Chondrocyte (in vitro differentiated cells): Measurements from ENCODE around the gene RNLS. TPM values are rescaled to one million over a fixed set of nuclear protein-coding genes. Genes with fewer than 3 reads are reported as not detected.
"Not testable (repeated sequence)": the region's sequence is repeated elsewhere in the genome, so short reads cannot be mapped to it uniquely, and the experiment has no call there.

Experiments
- DNase-seq: peaks from one replicate; pipeline ENCODE4 v3.0.0; 2021; ENCODE audit warnings: mixed read lengths, low spot score
- H3K27ac Mint-ChIP-seq: one replicate; pipeline ENCODE4 v1.8.0; 2021; ENCODE audit warnings: mild to moderate bottlenecking, moderate library complexity, mixed read lengths; ENCODE audit not compliant: unreplicated experiment
- H3K27me3 Mint-ChIP-seq: 2 replicates; pipeline ENCODE4 v1.8.0; 2021; ENCODE audit warnings: low read depth, mixed read lengths
- H3K36me3 Mint-ChIP-seq: 2 replicates; pipeline ENCODE4 v1.8.0; 2021; ENCODE audit warnings: low read depth, mixed read lengths
- H3K4me1 Mint-ChIP-seq: 2 replicates; pipeline ENCODE4 v1.8.0; 2021; ENCODE audit warnings: low read depth, mild to moderate bottlenecking, mixed read lengths
- H3K4me3 Mint-ChIP-seq: one replicate; pipeline ENCODE4 v1.8.0; 2021; ENCODE audit warnings: mild to moderate bottlenecking, moderate library complexity, mixed read lengths; ENCODE audit not compliant: unreplicated experiment
- H3K9me3 Mint-ChIP-seq: 2 replicates; pipeline ENCODE4 v1.8.0; 2021; ENCODE audit warnings: low read depth, mixed read lengths
- CTCF ChIP-seq: fragments of 200-600 bp; sonication (generic); IDR thresholded peaks from 2 replicates; pipeline ENCODE4 v1.5.0; 2021; ENCODE audit warnings: antibody characterized with exemption, mild to moderate bottlenecking, moderate library complexity
- total RNA-seq: library from RNA; stranded (reverse); gene quantifications from 3 replicates; pipeline ENCODE4 v1.2.1, GENCODE V29; 2021

Gene RNLS
- total RNA-seq, 1 donor from 2014 or later: 5.1 TPM

GRCh38 chr10:88314362-88314761, 268.8 kb downstream of the RNLS start:
- H3K4me1 Mint-ChIP-seq: no peaks in the 10 kb centered on the region
- H3K27ac Mint-ChIP-seq: no peak overlapping the region
- no peak for TF ChIP-seq CTCF
- no peak overlapping the region for H3K4me3 Mint-ChIP-seq
- peaks cover 9% of the 10 kb centered on the region for H3K9me3 Mint-ChIP-seq
- H3K36me3 Mint-ChIP-seq: peaks cover 3% of the 10 kb centered on the region
- no peak for DNase-seq
- H3K27me3 Mint-ChIP-seq: no peaks in the 10 kb centered on the region

- H3K9me3 Mint-ChIP-seq: peaks cover 5% of the 10 kb centered on the region
- H3K27ac Mint-ChIP-seq: no peak overlapping the region
- no peaks in the 10 kb centered on the region for H3K4me1 Mint-ChIP-seq
- H3K27me3 Mint-ChIP-seq: no peaks in the 10 kb centered on the region
- no peak for DNase-seq
- TF ChIP-seq CTCF: no peak
- H3K36me3 Mint-ChIP-seq: peaks cover under 1% of the 10 kb centered on the region
- H3K4me3 Mint-ChIP-seq: no peak overlapping the region
Observed at GRCh38 chr10:88313878-88314277, 269.2 kb downstream of the RNLS start.

- Mint-ChIP-seq H3K27ac (no peak overlapping the region), H3K27me3 (no peaks in the 10 kb centered on the region), H3K9me3 (peaks cover 7% of the 10 kb centered on the region), H3K36me3 (no peaks in the 10 kb centered on the region), H3K4me3 (no peak overlapping the region), H3K4me1 (no peaks in the 10 kb centered on the region)
- no peak for DNase-seq
- TF ChIP-seq CTCF: no peak
Observed at GRCh38 chr10:88312855-88313254, 270.3 kb downstream of the RNLS start.

- H3K4me3 Mint-ChIP-seq: no peak overlapping the region
- no peaks in the 10 kb centered on the region for H3K27me3 Mint-ChIP-seq
- H3K4me1 Mint-ChIP-seq: no peaks in the 10 kb centered on the region
- peaks cover 7% of the 10 kb centered on the region for H3K9me3 Mint-ChIP-seq
- H3K36me3 Mint-ChIP-seq: no peaks in the 10 kb centered on the region
- no peak for DNase-seq
- no peak for TF ChIP-seq CTCF
- H3K27ac Mint-ChIP-seq: no peak overlapping the region
Observed at GRCh38 chr10:88311264-88311663, 271.9 kb downstream of the RNLS start.

DNA sequence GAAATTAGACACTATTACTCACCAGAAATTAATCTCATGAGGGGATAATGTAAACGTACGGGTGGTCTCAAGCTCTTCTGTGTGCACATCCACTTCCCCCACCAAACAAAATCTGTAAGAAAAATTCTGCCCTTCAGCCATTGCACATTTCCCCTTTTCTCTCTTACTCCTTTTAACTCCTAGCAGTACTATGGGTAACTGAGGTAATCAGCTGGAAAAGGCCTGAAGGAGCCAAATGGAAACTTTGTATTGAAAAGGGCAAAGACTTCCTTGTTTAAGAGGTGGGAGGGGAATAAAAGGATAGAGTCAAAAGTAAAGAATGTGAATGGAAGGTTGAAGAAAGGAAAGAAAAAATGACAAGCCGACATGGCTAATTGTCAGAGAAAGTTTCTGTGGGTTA, 273.8 kb downstream of the RNLS start:
- Mint-ChIP-seq H3K36me3 (peaks cover 2% of the 10 kb centered on the region), H3K27ac (no peak overlapping the region), H3K4me3 (no peak overlapping the region), H3K4me1 (no peaks in the 10 kb centered on the region), H3K27me3 (no peaks in the 10 kb centered on the region), H3K9me3 (peaks cover 11% of the 10 kb centered on the region)
- TF ChIP-seq CTCF: no peak
- no peak for DNase-seq

GRCh38 chr10:88308361-88308760, 274.8 kb downstream of the RNLS start:
- not testable (repeated sequence) for H3K27me3 Mint-ChIP-seq

More at GRCh38 chr10:88308361-88308760, 274.8 kb downstream of the RNLS start:
- not testable (repeated sequence) for H3K36me3 Mint-ChIP-seq, DNase-seq, H3K27ac Mint-ChIP-seq, H3K4me1 Mint-ChIP-seq, H3K4me3 Mint-ChIP-seq
- peaks cover 14% of the 10 kb centered on the region for H3K9me3 Mint-ChIP-seq
